ENCODE data around the gene KCNJ14. TPM values are rescaled to one million over a fixed set of nuclear protein-coding genes. Genes with fewer than 3 reads are reported as not detected.
A peak's percentile ranks its signal among the peaks of the same experiment; 100 is the strongest.

KCNJ14 gene
- total RNA-seq (2012; rRNA removed) = 0.44 and 0.76 TPM in 2 replicates

DNA sequence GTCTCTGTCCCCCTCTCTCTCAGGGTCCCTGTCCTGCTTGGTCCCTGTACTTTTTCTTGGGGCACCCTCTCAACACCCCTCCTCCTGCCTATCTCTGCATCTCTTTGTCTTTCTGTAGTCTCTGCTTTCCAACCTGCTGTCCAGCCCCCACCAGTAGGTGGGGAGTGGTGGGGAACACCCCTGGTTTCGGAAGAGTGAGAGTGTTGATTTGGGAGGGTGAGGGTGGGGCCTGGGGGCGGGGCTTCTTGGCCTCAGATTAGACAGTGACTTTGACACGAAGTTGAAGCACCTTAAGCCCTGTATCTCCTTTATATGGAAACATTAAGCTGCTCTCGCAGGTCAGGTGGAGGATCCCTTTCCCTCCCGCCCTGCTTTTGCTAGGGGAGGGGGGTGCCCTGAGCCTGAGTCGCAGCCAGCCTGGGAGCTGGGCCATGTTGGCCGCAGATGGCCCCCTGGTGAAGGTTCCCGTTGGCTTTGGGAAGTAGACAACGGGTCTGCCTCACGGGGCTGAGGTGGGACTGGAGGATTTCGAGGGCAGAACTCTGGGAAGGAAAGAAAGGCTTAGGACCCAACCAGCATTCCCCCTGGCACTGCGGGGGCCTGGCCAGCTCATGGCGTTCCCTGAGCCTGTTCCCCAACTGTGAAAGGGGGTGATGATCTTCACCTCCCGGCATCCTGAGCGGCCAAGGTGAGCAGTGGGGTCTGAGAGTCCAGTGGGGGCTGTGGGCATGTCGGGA is at the start of gene KCNJ14:
Gene KCNJ14 (plus strand): TSS at position 404 of the 737 bp plus-strand sequence. CDS start 6,151 bp downstream, outside the sequence.
- Histone ChIP-seq H3K27me3 (ENCODE audit: control insufficient read depth, insufficient read depth, low read length) (no peaks in the 10 kb centered on the region), H3K36me3 (ENCODE audit: insufficient read depth, low read length) (peaks cover 53% of the 10 kb centered on the region), H3K9ac (ENCODE audit: low read depth, low read length) (no peak within 1 kb of the TSS)

DNA sequence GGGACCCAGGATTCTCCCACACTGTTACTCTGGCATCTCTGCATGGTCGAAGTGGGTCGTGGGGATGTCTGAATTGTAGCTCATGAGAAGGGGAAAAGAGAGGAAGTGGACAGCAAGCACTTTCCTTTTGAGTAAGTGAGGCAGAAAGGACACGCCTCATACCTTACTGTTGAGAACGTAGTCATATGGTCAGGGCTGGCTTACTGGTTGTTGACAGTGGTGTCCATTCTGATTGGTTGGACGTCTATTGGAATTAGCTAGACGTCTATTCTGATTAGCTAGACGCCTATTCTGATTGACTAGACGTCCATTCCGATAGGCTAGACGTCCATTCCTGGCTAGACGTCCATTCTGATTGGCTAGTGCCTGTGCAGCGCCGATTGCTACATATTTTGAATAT is 49.5 kb upstream of the KCNJ14 start:
- H3K27me3 ChIP-seq (ENCODE audit: control insufficient read depth, insufficient read depth, low read length) = peaks cover 9% of the 10 kb centered on the region
- no peaks in the 10 kb centered on the region for H3K36me3 ChIP-seq (ENCODE audit: insufficient read depth, low read length)
- no peaks in the 10 kb centered on the region for H3K9me3 ChIP-seq (replicated peaks; ENCODE audit: low read length)
- no peak overlapping the region for H3K4me2 ChIP-seq (ENCODE audit: low read length)
- H3K9ac ChIP-seq (ENCODE audit: low read depth, low read length) = no peak overlapping the region
- peaks cover 3% of the 10 kb centered on the region for H3K4me1 ChIP-seq (ENCODE audit: control insufficient read depth, insufficient read depth, low read length)
- no peak overlapping the region for H3K4me3 ChIP-seq (ENCODE audit: low read length)

More for the DNA sequence above, at the start of gene KCNJ14:
- Histone ChIP-seq H3K4me3 (ENCODE audit: low read length) (no peak within 1 kb of the TSS), H3K4me1 (ENCODE audit: control insufficient read depth, insufficient read depth, low read length) (no peaks in the 10 kb centered on the region), H3K4me2 (ENCODE audit: low read length) (no peak within 1 kb of the TSS), H3K9me3 (replicated peaks; ENCODE audit: low read length) (no peaks in the 10 kb centered on the region)

DNA sequence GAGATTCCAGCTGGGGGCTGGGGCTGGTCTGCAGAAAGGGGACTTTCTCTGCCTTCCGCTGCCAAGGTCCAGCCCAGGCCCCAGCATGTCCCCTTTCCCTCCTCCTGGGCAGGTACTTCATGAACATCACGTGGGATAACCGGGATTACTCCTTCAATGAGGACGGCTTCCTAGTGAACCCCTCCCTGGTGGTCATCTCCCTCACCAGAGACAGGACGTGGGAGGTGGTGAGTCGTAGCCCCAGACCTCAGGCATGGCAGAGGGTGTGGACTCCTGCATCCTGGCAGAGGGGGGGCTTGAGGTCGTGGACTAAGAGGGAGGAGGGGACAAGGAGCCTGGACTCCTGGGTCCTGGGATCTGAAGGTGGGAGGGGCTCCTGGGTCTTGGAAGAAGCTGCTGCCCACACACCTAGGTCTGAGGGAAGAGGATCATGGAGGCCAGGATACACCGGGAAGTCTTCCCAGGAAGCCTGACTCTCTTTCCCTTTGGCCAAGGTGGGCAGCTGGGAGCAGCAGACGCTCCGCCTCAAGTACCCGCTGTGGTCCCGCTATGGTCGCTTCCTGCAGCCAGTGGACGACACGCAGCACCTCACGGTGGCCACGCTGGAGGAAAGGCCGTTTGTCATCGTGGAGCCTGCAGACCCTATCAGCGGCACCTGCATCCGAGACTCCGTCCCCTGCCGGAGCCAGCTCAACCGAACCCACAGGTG is 41.3 kb upstream of the KCNJ14 start:
- peak overlapping the region; percentile 62 for H3K4me2 ChIP-seq (ENCODE audit: low read length)
- H3K36me3 ChIP-seq (ENCODE audit: insufficient read depth, low read length) = no peaks in the 10 kb centered on the region
- no peaks in the 10 kb centered on the region for H3K9me3 ChIP-seq (replicated peaks; ENCODE audit: low read length)
- H3K4me3 ChIP-seq (ENCODE audit: low read length) = peak overlapping the region; percentile 36
- H3K9ac ChIP-seq (ENCODE audit: low read depth, low read length) = no peak overlapping the region
- peaks cover 12% of the 10 kb centered on the region for H3K4me1 ChIP-seq (ENCODE audit: control insufficient read depth, insufficient read depth, low read length)
- H3K27me3 ChIP-seq (ENCODE audit: control insufficient read depth, insufficient read depth, low read length) = peaks cover 13% of the 10 kb centered on the region

GRCh38 chr19:48415395-48415794 is 40.0 kb upstream of the KCNJ14 start:
- H3K36me3 ChIP-seq (ENCODE audit: insufficient read depth, low read length) = no peaks in the 10 kb centered on the region
- H3K9me3 ChIP-seq (replicated peaks; ENCODE audit: low read length) = no peaks in the 10 kb centered on the region
- peaks cover 13% of the 10 kb centered on the region for H3K27me3 ChIP-seq (ENCODE audit: control insufficient read depth, insufficient read depth, low read length)
- peaks cover 12% of the 10 kb centered on the region for H3K4me1 ChIP-seq (ENCODE audit: control insufficient read depth, insufficient read depth, low read length)
- H3K4me3 ChIP-seq (ENCODE audit: low read length) = no peak overlapping the region
- H3K9ac ChIP-seq (ENCODE audit: low read depth, low read length) = no peak overlapping the region
- H3K4me2 ChIP-seq (ENCODE audit: low read length) = peak overlapping the region; percentile 62

DNA sequence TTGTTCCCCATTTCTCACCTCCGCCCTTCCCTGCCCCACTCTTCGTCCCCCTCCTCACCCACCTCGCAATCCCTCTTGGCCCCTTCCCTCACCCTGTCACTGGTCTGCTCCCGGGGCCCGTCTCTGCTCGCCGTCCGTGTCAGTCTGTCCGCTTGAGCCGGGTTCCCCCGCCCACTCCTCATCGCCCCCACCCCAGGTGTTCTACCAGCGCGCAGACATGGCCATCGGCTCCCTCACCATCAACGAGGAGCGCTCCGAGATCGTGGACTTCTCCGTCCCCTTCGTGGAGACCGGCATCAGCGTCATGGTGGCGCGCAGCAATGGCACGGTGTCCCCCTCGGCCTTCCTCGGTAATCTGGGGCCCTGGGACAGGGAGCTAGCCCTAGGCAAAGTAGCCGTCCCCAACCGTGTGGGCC is 39.6 kb upstream of the KCNJ14 start:
- no peaks in the 10 kb centered on the region for H3K36me3 ChIP-seq (ENCODE audit: insufficient read depth, low read length)
- no peak overlapping the region for H3K4me2 ChIP-seq (ENCODE audit: low read length)
- no peak overlapping the region for H3K4me3 ChIP-seq (ENCODE audit: low read length)
- H3K27me3 ChIP-seq (ENCODE audit: control insufficient read depth, insufficient read depth, low read length) = peaks cover 13% of the 10 kb centered on the region
- no peak overlapping the region for H3K9ac ChIP-seq (ENCODE audit: low read depth, low read length)
- H3K4me1 ChIP-seq (ENCODE audit: control insufficient read depth, insufficient read depth, low read length) = peaks cover 12% of the 10 kb centered on the region
- no peaks in the 10 kb centered on the region for H3K9me3 ChIP-seq (replicated peaks; ENCODE audit: low read length)

- peaks cover 12% of the 10 kb centered on the region for H3K4me1 ChIP-seq (ENCODE audit: control insufficient read depth, insufficient read depth, low read length)
- H3K9ac ChIP-seq (ENCODE audit: low read depth, low read length) = no peak overlapping the region
- no peaks in the 10 kb centered on the region for H3K9me3 ChIP-seq (replicated peaks; ENCODE audit: low read length)
- H3K36me3 ChIP-seq (ENCODE audit: insufficient read depth, low read length) = no peaks in the 10 kb centered on the region
- peaks cover 13% of the 10 kb centered on the region for H3K27me3 ChIP-seq (ENCODE audit: control insufficient read depth, insufficient read depth, low read length)
- H3K4me3 ChIP-seq (ENCODE audit: low read length) = no peak overlapping the region
- H3K4me2 ChIP-seq (ENCODE audit: low read length) = no peak overlapping the region
Observed at GRCh38 chr19:48417421-48417820, 38.0 kb upstream of the KCNJ14 start.

DNA sequence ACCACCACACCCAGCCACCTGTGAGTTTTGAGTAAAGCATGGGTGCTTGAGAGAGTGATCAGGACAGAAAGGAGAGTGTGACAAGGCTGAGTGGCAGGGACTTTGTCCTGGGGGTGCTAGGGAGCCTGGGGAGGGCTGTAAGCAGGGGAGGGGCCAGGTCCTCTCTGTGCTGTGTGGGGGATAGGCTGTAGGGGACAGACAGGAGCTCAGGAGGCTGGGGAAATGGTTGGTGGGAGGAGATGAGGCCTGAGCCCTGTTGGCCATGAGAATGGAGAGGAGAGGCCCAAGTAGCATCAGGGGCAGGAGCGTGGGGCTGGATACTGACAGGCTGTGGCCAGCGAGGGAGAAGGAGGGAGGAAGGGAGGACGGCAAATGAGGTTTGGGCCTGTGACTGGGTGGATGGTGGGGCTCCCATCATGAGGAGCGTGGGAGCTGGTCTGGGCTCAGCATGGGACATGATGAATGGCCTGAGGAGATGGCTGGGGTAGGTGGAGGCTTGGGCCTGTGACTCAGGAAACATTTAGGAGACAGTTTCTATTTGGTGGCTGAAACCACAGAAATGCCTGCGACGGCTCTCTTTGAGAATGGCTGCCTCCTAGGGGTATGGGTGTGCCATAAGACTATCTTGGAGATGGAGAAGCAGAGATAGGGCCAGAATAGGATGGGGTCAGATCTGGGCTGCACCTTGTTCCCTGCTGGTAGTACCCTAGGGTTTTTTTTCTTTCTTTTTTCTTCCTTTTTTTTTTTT is 36.9 kb upstream of the KCNJ14 start:
- Histone ChIP-seq H3K4me3 (ENCODE audit: low read length) (no peak overlapping the region), H3K9ac (ENCODE audit: low read depth, low read length) (no peak overlapping the region), H3K4me2 (ENCODE audit: low read length) (no peak overlapping the region)

DNA sequence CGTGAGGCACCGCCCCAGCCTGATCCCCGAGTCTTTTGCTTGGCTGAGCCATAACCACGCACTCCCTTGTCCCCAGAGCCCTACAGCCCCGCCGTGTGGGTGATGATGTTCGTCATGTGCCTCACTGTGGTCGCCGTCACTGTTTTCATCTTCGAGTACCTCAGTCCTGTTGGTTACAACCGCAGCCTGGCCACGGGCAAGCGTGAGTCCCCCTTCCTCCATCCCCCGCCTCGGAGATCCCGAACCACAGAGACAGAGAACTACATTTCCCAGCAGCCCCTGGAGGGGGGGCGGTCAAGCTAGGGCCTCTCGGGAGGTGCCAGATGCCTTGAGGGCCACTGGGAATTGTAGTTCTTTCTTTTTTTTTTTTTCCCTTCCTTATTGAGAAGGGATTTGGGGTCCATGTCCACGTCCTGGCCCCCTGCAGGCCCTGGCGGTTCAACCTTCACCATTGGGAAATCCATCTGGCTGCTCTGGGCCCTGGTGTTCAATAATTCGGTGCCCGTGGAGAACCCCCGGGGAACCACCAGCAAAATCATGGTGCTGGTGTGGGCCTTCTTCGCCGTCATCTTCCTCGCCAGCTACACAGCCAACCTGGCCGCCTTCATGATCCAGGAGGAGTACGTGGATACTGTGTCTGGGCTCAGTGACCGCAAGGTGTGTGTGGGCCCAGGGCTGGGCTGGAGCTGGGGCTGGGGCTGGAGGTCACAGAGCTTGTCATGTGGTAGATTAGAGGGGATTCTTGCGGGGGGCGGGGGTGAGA is 36.0 kb upstream of the KCNJ14 start:
- H3K9ac ChIP-seq (ENCODE audit: low read depth, low read length) = no peak overlapping the region
- peaks cover 9% of the 10 kb centered on the region for H3K4me1 ChIP-seq (ENCODE audit: control insufficient read depth, insufficient read depth, low read length)
- H3K4me3 ChIP-seq (ENCODE audit: low read length) = no peak overlapping the region
- H3K4me2 ChIP-seq (ENCODE audit: low read length) = no peak overlapping the region
- no peaks in the 10 kb centered on the region for H3K36me3 ChIP-seq (ENCODE audit: insufficient read depth, low read length)
- H3K9me3 ChIP-seq (replicated peaks; ENCODE audit: low read length) = no peaks in the 10 kb centered on the region
- peaks cover 13% of the 10 kb centered on the region for H3K27me3 ChIP-seq (ENCODE audit: control insufficient read depth, insufficient read depth, low read length)

More for the DNA sequence above, 36.9 kb upstream of the KCNJ14 start:
- peaks cover 13% of the 10 kb centered on the region for H3K27me3 ChIP-seq (ENCODE audit: control insufficient read depth, insufficient read depth, low read length)
- no peaks in the 10 kb centered on the region for H3K9me3 ChIP-seq (replicated peaks; ENCODE audit: low read length)
- H3K36me3 ChIP-seq (ENCODE audit: insufficient read depth, low read length) = no peaks in the 10 kb centered on the region
- H3K4me1 ChIP-seq (ENCODE audit: control insufficient read depth, insufficient read depth, low read length) = peaks cover 12% of the 10 kb centered on the region

GRCh38 chr19:48421548-48421947 is 33.8 kb upstream of the KCNJ14 start:
- Histone ChIP-seq H3K9ac (ENCODE audit: low read depth, low read length) (no peak overlapping the region), H3K9me3 (replicated peaks; ENCODE audit: low read length) (no peaks in the 10 kb centered on the region), H3K27me3 (ENCODE audit: control insufficient read depth, insufficient read depth, low read length) (peaks cover 5% of the 10 kb centered on the region), H3K36me3 (ENCODE audit: insufficient read depth, low read length) (no peaks in the 10 kb centered on the region), H3K4me1 (ENCODE audit: control insufficient read depth, insufficient read depth, low read length) (peaks cover 7% of the 10 kb centered on the region), H3K4me3 (ENCODE audit: low read length) (no peak overlapping the region), H3K4me2 (ENCODE audit: low read length) (no peak overlapping the region)

GRCh38 chr19:48424694-48425219 is 30.6 kb upstream of the KCNJ14 start:
- Histone ChIP-seq H3K4me3 (ENCODE audit: low read length) (no peak overlapping the region), H3K36me3 (ENCODE audit: insufficient read depth, low read length) (no peaks in the 10 kb centered on the region), H3K9ac (ENCODE audit: low read depth, low read length) (peak overlapping the region; percentile 61), H3K9me3 (replicated peaks; ENCODE audit: low read length) (no peaks in the 10 kb centered on the region), H3K4me1 (ENCODE audit: control insufficient read depth, insufficient read depth, low read length) (peaks cover 7% of the 10 kb centered on the region), H3K4me2 (ENCODE audit: low read length) (peak overlapping the region; percentile 72), H3K27me3 (ENCODE audit: control insufficient read depth, insufficient read depth, low read length) (no peaks in the 10 kb centered on the region)

Measured in skeletal muscle satellite cell (primary cell).